Endothelial cell of umbilical vein (primary cell): ENCODE measurements around the gene EEF1AKMT2. TPM values are rescaled to one million over a fixed set of nuclear protein-coding genes. Genes with fewer than 3 reads are reported as not detected.

Experiments
- BruUV-seq: library from RNA; stranded (reverse); fragments of 400-500 nt; replicated peaks from 2 replicates; lab custom pipeline; 2021; lab: Mats Ljungman, UMichigan
- CTCF ChIA-PET: fragments of 300-600, 350-600 bp; sonication (Branson Sonifier 250); formaldehyde crosslinking; loops from one replicate; lab custom pipeline; 2021; ENCODE audit warnings: antibody characterized with exemption, inconsistent platforms; lab: Charles Lee
- POLR2A ChIA-PET: fragments of 300-600, 350-600 bp; sonication (Branson Sonifier 250); formaldehyde crosslinking; loops from one replicate; lab custom pipeline; 2021; ENCODE audit warnings: antibody characterized with exemption, inconsistent platforms; lab: Charles Lee
- DNase-seq: peaks from one replicate; pipeline ENCODE4 v3.0.0-alpha.2; 2011; ENCODE audit warnings: low read depth, low spot score
- FAIRE-seq: peaks from 2 replicates; lab custom pipeline; 2011; peaks lifted over from hg19 to GRCh38; lab: Jason Lieb, UNC
- H2AFZ ChIP-seq: 2 replicates; pipeline ENCODE4 v1.6.0; 2012; ENCODE audit warnings: low read depth, low read length, control low read depth, inconsistent platforms
- H3K27ac ChIP-seq: 2 replicates; pipeline ENCODE4 v1.5.1; 2011; ENCODE audit warnings: low read depth, mild to moderate bottlenecking, control low read depth, low read length, moderate library complexity; ENCODE audit not compliant: insufficient read depth
- H3K27me3 ChIP-seq, 2 experiments: 2 replicates each; pipeline versions ENCODE4 v1.6.0 to v1.6.1; 2011; ENCODE audit warnings: low read length in 2 of 2, mixed read lengths in 1 of 2; ENCODE audit not compliant: control insufficient read depth in 2 of 2, insufficient read depth in 2 of 2
- H3K36me3 ChIP-seq, 2 experiments: 2 replicates in 1 of 2; 3 replicates in 1 of 2; pipeline ENCODE4 v1.5.1; 2011; ENCODE audit warnings: low read length in 2 of 2, mild to moderate bottlenecking in 1 of 2, moderate library complexity in 1 of 2; ENCODE audit not compliant: control insufficient read depth in 2 of 2, insufficient read depth in 2 of 2; ENCODE audit errors: extremely low read depth in 1 of 2
- H3K4me1 ChIP-seq: 3 replicates; pipeline ENCODE4 v1.5.1; 2011; ENCODE audit warnings: mild to moderate bottlenecking, low read length; ENCODE audit not compliant: control insufficient read depth, insufficient read depth; ENCODE audit errors: extremely low read depth
- H3K4me2 ChIP-seq: 2 replicates; pipeline ENCODE4 v1.6.1; 2011; ENCODE audit warnings: low read length, control low read depth, mixed read lengths; ENCODE audit not compliant: insufficient read depth
- H3K4me3 ChIP-seq, 3 experiments: fragments of 200-600 bp in 1 of 3; sonication (generic), shearing (Covaris generic) in 1 of 3; replicated peaks in 1 of 3; 2 replicates each; pipeline ENCODE4 v1.5.1; 2011 to 2016; ENCODE audit warnings: control low read depth in 3 of 3, low read length in 3 of 3, mild to moderate bottlenecking in 2 of 3, inconsistent platforms in 1 of 3, low read depth in 1 of 3, moderate library complexity in 1 of 3; ENCODE audit not compliant: insufficient read depth in 1 of 3
- H3K79me2 ChIP-seq: 2 replicates; pipeline ENCODE4 v1.6.0; 2012; ENCODE audit warnings: low read length, inconsistent platforms; ENCODE audit not compliant: control insufficient read depth, insufficient read depth
- H3K9ac ChIP-seq: replicated peaks from 2 replicates; pipeline ENCODE3; 2011; ENCODE audit warnings: low read length, control low read depth; ENCODE audit not compliant: insufficient read depth; ENCODE audit errors: extremely low read depth
- H3K9me1 ChIP-seq: replicated peaks from 3 replicates; pipeline ENCODE4 v1.6.0; 2011; ENCODE audit warnings: mild to moderate bottlenecking, low read length; ENCODE audit not compliant: control insufficient read depth, insufficient read depth; ENCODE audit errors: extremely low read depth
- H3K9me3 ChIP-seq: replicated peaks from 2 replicates; pipeline ENCODE4 v1.5.1; 2012; ENCODE audit warnings: low read length, inconsistent platforms; ENCODE audit not compliant: control insufficient read depth, insufficient read depth
- H4K20me1 ChIP-seq: replicated peaks from 2 replicates; pipeline ENCODE3; 2011; ENCODE audit warnings: mild to moderate bottlenecking, low read length; ENCODE audit not compliant: control insufficient read depth, insufficient read depth; ENCODE audit errors: extremely low read depth
- EZH2 ChIP-seq: IDR thresholded peaks from 2 replicates; pipeline ENCODE4 v1.6.1; 2012; ENCODE audit warnings: borderline replicate concordance, low read depth, mild to moderate bottlenecking, moderate library complexity, low read length, inconsistent platforms; ENCODE audit not compliant: severe bottlenecking
- FOS ChIP-seq: IDR thresholded peaks from 2 replicates; pipeline ENCODE4 v1.6.1; 2011; ENCODE audit warnings: mild to moderate bottlenecking, low read length, moderate library complexity, borderline replicate concordance; ENCODE audit not compliant: insufficient read depth
- GATA2 ChIP-seq: IDR thresholded peaks from 2 replicates; pipeline ENCODE4 v1.7.0; 2011; ENCODE audit warnings: low read depth, mild to moderate bottlenecking, moderate library complexity, mixed read lengths, low read length; ENCODE audit not compliant: insufficient read length, insufficient read depth
- JUN ChIP-seq: IDR thresholded peaks from 2 replicates; pipeline ENCODE4 v1.6.1; 2011; ENCODE audit warnings: borderline replicate concordance, low read depth; ENCODE audit not compliant: insufficient read length, insufficient read depth
- MAX ChIP-seq: IDR thresholded peaks from 2 replicates; pipeline ENCODE4 v1.6.1; 2011; ENCODE audit not compliant: insufficient read depth, insufficient read length
- MYC ChIP-seq: IDR thresholded peaks from one replicate; pipeline ENCODE4 v1.6.1; 2011; ENCODE audit warnings: mild to moderate bottlenecking, low read depth, low read length
- POLR2A ChIP-seq: IDR thresholded peaks from 2 replicates; pipeline ENCODE4 v1.6.1; 2012; ENCODE audit warnings: low read depth, mild to moderate bottlenecking, control low read depth, low read length
- POLR2AphosphoS5 ChIP-seq: IDR thresholded peaks from 2 replicates; pipeline ENCODE4 v1.6.1; 2012; ENCODE audit warnings: low read depth, mild to moderate bottlenecking, control low read depth, low read length, moderate library complexity; ENCODE audit not compliant: insufficient read depth
- dilution Hi-C: fragments of 300-500 bp; cut with MboI; formaldehyde crosslinking; loops from one replicate; pipeline ENCODE4 v1.15.0; 2019; ENCODE audit warnings: low sequenced_read_pairs; ENCODE audit not compliant: extremely low pct_ligation_motif_present
- intact Hi-C: fragments of 100-400 bp; cut with micrococcal nuclease; formaldehyde crosslinking; loops from one replicate; pipeline ENCODE4 v1.10.0; 2022
- polyA plus RNA-seq, 4 experiments: library from polyadenylated mRNA; depleted of rRNA in 3 of 4; stranded (reverse) in 3 of 4; unstranded in 1 of 4; fragments of >200 nt; gene quantifications; 2 replicates each; pipeline versions ENCODE4 v1.2.1 to v1.2.3, GENCODE V29; 2011 to 2012; ENCODE audit warnings: missing spikeins in 1 of 4
- total RNA-seq: library from RNA; stranded (reverse); gene quantifications from 2 replicates; pipeline ENCODE4 v1.2.3, GENCODE V29; 2021
- TF ChIP-seq, protein P1 (sequence below), 2 donors: IDR thresholded peaks; 1 replicate in 1 of 2; 2 replicates in 1 of 2; pipeline ENCODE4 v1.5.1; 2011; ENCODE audit warnings: low read length in 2 of 2, mild to moderate bottlenecking in 2 of 2, moderate library complexity in 2 of 2, control low read depth in 1 of 2, inconsistent platforms in 1 of 2, low read depth in 1 of 2; ENCODE audit not compliant: insufficient read depth in 1 of 2; ENCODE audit errors: extremely low read depth in 1 of 2

EEF1AKMT2 gene
- total and polyA plus RNA-seq, 2 donors (not counting 3 experiments of a cell fraction or from before 2014, with no cell fraction given), result 8.5 to 21.3 TPM

DNA sequence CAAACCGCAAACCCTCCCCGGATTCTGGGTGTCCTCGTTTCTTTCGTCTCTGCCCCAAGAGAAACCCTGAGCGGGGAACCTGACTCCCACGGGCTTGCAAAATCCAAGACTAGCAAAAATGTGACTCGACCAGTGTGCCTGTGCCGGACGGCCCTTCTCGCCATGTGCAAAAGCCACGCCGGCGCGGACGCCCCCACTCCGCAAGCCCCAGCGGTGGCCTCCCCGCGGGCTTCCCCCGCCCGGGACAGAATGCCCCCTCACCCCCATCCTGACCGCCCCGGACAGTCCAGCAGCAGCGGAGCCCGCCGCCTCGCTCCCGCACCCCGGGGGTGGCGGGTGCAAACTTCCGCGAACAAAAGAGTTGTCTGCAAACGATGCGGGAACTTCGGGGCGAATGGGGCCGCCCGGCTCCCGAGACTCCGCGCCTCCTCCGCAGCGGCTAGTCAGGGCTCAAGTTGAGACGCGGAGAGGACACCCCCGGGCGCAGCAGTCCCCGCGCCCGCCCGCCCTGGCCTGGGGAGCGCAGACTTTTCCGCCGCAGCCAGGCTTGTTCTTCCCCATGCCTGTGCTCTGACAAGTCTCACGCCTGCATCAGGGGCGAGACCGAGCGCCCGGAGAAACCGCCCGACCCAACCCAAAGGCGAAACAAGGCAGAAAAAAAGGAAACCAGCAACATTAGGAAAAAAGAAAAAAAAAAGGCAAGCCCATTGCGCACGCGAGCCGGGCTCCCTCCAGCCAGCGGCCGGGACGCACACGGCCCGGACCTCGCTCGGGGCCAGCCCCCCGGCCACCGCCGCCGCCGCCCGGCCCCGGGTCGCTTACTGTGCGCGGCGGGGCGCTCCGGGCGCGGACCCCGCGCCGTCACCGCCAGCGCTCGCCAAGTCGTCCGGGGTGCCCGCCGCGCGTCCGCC lies 48.2 kb downstream of the EEF1AKMT2 start:
- ChIA-PET CTCF (interaction anchor here (0.5 to 4.7 kb wide), 19 partner anchors 9 to 213 kb away, joined by 3 to 226 read pairs (median 4); partner anchors contain the start of gene EEF1AKMT2), POLR2A (no interaction called here)
- DNase-seq (peak; percentile 48), FAIRE-seq (no peak)
- intact Hi-C loops, result loop anchor here (1.0 to 5.0 kb wide), 4 partner anchors 47 to 326 kb away; partner anchors contain the start of genes EEF1AKMT2 and OAT
- TF ChIP-seq POLR2A, result no peak
- TF ChIP-seq GATA2, result no peak
- no peak for TF ChIP-seq EZH2
- no peak for TF ChIP-seq POLR2AphosphoS5
- TF ChIP-seq JUN, result no peak
- TF ChIP-seq FOS, result no peak
- no peak for TF ChIP-seq MAX
- TF ChIP-seq MYC, result no peak
- TF ChIP-seq, protein P1, sequence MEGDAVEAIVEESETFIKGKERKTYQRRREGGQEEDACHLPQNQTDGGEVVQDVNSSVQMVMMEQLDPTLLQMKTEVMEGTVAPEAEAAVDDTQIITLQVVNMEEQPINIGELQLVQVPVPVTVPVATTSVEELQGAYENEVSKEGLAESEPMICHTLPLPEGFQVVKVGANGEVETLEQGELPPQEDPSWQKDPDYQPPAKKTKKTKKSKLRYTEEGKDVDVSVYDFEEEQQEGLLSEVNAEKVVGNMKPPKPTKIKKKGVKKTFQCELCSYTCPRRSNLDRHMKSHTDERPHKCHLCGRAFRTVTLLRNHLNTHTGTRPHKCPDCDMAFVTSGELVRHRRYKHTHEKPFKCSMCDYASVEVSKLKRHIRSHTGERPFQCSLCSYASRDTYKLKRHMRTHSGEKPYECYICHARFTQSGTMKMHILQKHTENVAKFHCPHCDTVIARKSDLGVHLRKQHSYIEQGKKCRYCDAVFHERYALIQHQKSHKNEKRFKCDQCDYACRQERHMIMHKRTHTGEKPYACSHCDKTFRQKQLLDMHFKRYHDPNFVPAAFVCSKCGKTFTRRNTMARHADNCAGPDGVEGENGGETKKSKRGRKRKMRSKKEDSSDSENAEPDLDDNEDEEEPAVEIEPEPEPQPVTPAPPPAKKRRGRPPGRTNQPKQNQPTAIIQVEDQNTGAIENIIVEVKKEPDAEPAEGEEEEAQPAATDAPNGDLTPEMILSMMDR (IDR thresholded peaks at IDR 0.05; ENCODE audit: extremely low read depth in 1 of 2, insufficient read depth in 1 of 2, low read depth in 1 of 2, low read length in 2 of 2), result no peak
- peak overlapping the region; percentile 72 for H3K9ac ChIP-seq
- H3K4me3 ChIP-seq, result peak overlapping the region; percentile 74 to 93 (median 82)
- no peaks in the 10 kb centered on the region for H3K9me1 ChIP-seq
- H3K27me3 ChIP-seq, result no peaks in the 10 kb centered on the region
- no peaks in the 10 kb centered on the region for H4K20me1 ChIP-seq
- H2AFZ ChIP-seq, result peak overlapping the region; percentile 77
- dilution Hi-C loops, result no loop called here
- no TSS peak for BruUV-seq
- peak overlapping the region; percentile 38 for H3K4me2 ChIP-seq
- H3K9me3 ChIP-seq, result no peaks in the 10 kb centered on the region
- H3K27ac ChIP-seq, result peak overlapping the region; percentile 44
- no peaks in the 10 kb centered on the region for H3K36me3 ChIP-seq
- peaks cover 17% of the 10 kb centered on the region for H3K79me2 ChIP-seq
- peaks cover 39% of the 10 kb centered on the region for H3K4me1 ChIP-seq
